AG10803 (cell line): ENCODE measurements around the gene EPB42.

ENCODE experiments used
- DNase-seq: peaks from one replicate; pipeline ENCODE4 v3.0.0; 2010; ENCODE audit warnings: low read depth
- H3K4me3 ChIP-seq: 2 replicates; pipeline ENCODE4 v1.5.1; 2011; ENCODE audit warnings: mild to moderate bottlenecking, low read length, control low read depth
- CTCF ChIP-seq: conservative IDR thresholded peaks from 2 replicates; pipeline ENCODE4 v1.5.1; 2011; ENCODE audit warnings: mild to moderate bottlenecking, low read length, control low read depth, inconsistent platforms

EPB42 gene

DNA sequence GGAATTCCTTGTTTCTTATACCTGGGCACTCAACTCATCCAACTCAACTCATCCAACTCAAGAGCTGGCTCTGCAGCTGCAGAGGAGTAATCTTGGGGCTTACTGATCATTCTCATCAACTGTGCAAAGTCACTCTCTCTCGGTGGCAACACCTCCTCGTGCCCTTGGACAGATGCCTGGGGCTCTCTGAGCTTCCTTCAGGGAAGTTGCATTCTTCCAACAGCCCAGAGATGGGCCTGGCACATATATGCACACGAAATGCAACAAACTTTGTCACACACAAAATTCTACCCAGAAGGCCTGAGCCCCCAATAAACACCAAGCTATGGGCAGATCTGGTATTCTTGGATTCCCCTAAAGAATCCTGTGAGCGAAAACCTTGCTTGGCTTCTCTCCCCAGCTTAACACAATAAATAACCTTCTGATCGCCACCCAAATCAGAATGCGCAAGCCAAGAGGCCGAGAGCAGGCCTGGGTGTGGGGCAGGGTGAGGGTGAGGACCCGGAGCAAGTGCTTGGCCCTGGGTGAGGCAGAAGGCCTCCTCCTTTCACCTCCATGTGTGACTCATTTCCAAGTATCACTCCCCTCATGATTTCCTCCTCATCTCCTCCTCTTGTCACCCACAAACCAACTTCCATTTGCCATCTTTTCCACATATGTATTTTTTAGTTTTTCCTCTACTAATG, 30.5 kb upstream of the EPB42 start:
- H3K4me3 ChIP-seq = no peak overlapping the region
- DNase-seq = no peak
- no peak for TF ChIP-seq CTCF

- no peak for TF ChIP-seq CTCF
- DNase-seq = no peak
- H3K4me3 ChIP-seq = no peak overlapping the region
These were observed 30.0 kb upstream of the EPB42 start for GRCh38 chr15:43250785-43251184.

- DNase-seq = peak; percentile 91
- TF ChIP-seq CTCF = no peak
- no peak overlapping the region for H3K4me3 ChIP-seq
These were observed 28.9 kb upstream of the EPB42 start for GRCh38 chr15:43249699-43250203.

- no peak for DNase-seq
- TF ChIP-seq CTCF = no peak
- no peak overlapping the region for H3K4me3 ChIP-seq
These were observed 28.4 kb upstream of the EPB42 start for GRCh38 chr15:43249236-43249635.

DNA sequence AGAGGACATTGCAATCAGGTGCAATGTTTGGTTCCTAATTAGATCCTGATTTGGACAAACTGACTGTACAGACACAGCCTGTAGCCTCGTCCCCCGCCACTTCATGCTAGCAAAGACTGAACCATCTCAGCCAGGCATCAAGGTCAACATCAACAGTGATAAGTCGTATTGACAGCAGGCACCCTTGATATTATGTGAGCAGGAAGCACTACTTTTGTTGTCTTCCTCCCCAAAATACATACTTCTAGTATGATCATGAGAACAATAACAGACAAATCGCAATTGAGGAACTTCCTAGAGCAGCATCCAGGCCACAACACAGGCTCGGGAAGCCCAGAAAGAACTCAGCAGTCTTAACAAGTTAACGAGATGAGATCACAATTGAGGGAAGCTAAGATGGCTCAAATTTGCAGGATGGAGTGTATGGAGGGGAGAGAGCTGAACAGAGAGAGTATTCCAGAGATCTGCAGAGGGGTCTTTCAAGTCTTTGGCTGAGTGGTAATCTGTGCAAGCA, 25.5 kb upstream of the EPB42 start:
- TF ChIP-seq CTCF = no peak
- DNase-seq = no peak
- H3K4me3 ChIP-seq = no peak overlapping the region

DNA sequence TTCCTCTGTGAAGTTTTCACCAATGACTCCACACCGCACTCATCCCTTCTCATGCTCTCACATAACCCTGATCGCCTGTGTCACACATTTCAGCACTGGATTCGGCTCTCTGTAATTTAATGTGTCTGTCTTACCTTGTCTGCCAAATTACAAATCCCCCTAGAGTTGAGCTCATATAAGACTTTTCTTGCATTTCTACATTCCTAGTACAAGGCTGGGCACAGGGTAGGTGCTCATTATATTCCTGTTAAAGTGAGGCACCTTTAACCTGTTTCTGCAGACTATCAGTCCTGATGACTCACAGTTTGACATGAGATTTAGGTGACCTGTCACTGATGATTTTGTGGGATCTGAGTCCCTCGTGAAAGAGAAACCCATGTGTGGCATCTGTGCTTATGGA, 23.3 kb upstream of the EPB42 start:
- TF ChIP-seq CTCF = no peak

GRCh38 chr15:43243020-43243645, 22.3 kb upstream of the EPB42 start:
- TF ChIP-seq CTCF = no peak
- no peak for DNase-seq
- no peak overlapping the region for H3K4me3 ChIP-seq

More for the DNA sequence above, 23.3 kb upstream of the EPB42 start:
- no peak for DNase-seq
- no peak overlapping the region for H3K4me3 ChIP-seq
